Osteocyte (in vitro differentiated cells): ENCODE data around the gene IFNGR1. TPM values are rescaled to one million over a fixed set of nuclear protein-coding genes. Genes with fewer than 3 reads are reported as not detected.

Experiments
- DNase-seq: peaks from one replicate; pipeline ENCODE4 v3.0.0; 2021; ENCODE audit warnings: mixed read lengths; ENCODE audit not compliant: unreplicated experiment; ENCODE audit errors: extremely low spot score
- H3K27ac Mint-ChIP-seq: one replicate; pipeline ENCODE4 v1.8.0; 2021; ENCODE audit warnings: mild to moderate bottlenecking, mixed read lengths; ENCODE audit not compliant: unreplicated experiment
- H3K27me3 Mint-ChIP-seq: one replicate; pipeline ENCODE4 v1.8.0; 2021; ENCODE audit warnings: mixed read lengths; ENCODE audit not compliant: unreplicated experiment
- H3K36me3 Mint-ChIP-seq: one replicate; pipeline ENCODE4 v1.8.0; 2021; ENCODE audit warnings: mixed read lengths; ENCODE audit not compliant: unreplicated experiment
- H3K4me1 Mint-ChIP-seq: one replicate; pipeline ENCODE4 v1.8.0; 2021; ENCODE audit warnings: mixed read lengths; ENCODE audit not compliant: unreplicated experiment
- H3K4me3 Mint-ChIP-seq: one replicate; pipeline ENCODE4 v1.8.0; 2021; ENCODE audit warnings: mild to moderate bottlenecking, moderate library complexity, mixed read lengths; ENCODE audit not compliant: unreplicated experiment
- H3K9me3 Mint-ChIP-seq: one replicate; pipeline ENCODE4 v1.8.0; 2021; ENCODE audit warnings: mixed read lengths; ENCODE audit not compliant: unreplicated experiment
- CTCF ChIP-seq: fragments of 200-600 bp; sonication (generic); IDR thresholded peaks from 2 replicates; pipeline ENCODE4 v1.5.0; 2021; ENCODE audit warnings: antibody characterized with exemption, mild to moderate bottlenecking, moderate library complexity
- total RNA-seq: library from RNA; stranded (reverse); gene quantifications from 2 replicates; pipeline ENCODE4 v1.2.1, GENCODE V29; 2021

The IFNGR1 gene
- total RNA-seq, 1 donor from 2014 or later = 33.4 TPM

- Mint-ChIP-seq H3K9me3 (no peaks in the 10 kb centered on the region), H3K36me3 (no peaks in the 10 kb centered on the region), H3K27ac (no peak within 1 kb of the TSS)
Observed at GRCh38 chr6:137173501-137173900, 45.7 kb downstream of the IFNGR1 start, which contains the start of gene IL22RA2. Gene IL22RA2, minus strand, starts transcription at chr6:137173644. Its CDS starts 11,895 bp downstream, at chr6:137161749.

GRCh38 chr6:137172734-137173431, 46.3 kb downstream of the IFNGR1 start:
- TF ChIP-seq CTCF = no peak
- H3K9me3 Mint-ChIP-seq = no peaks in the 10 kb centered on the region
- no peaks in the 10 kb centered on the region for H3K36me3 Mint-ChIP-seq
- no peak overlapping the region for H3K4me3 Mint-ChIP-seq
- H3K27ac Mint-ChIP-seq = no peak overlapping the region
- H3K4me1 Mint-ChIP-seq = no peaks in the 10 kb centered on the region
- DNase-seq = no peak
- H3K27me3 Mint-ChIP-seq = peaks cover 19% of the 10 kb centered on the region

More at GRCh38 chr6:137173501-137173900, 45.7 kb downstream of the IFNGR1 start, which contains the start of gene IL22RA2:
- peaks cover 19% of the 10 kb centered on the region for H3K27me3 Mint-ChIP-seq
- no peak for DNase-seq
- H3K4me1 Mint-ChIP-seq = no peaks in the 10 kb centered on the region
- H3K4me3 Mint-ChIP-seq = no peak within 1 kb of the TSS
- TF ChIP-seq CTCF = no peak

GRCh38 chr6:137171824-137172733, 47.1 kb downstream of the IFNGR1 start:
- no peak for TF ChIP-seq CTCF
- Mint-ChIP-seq H3K36me3 (no peaks in the 10 kb centered on the region), H3K9me3 (no peaks in the 10 kb centered on the region), H3K27ac (no peak overlapping the region), H3K4me1 (no peaks in the 10 kb centered on the region), H3K27me3 (peaks cover 17% of the 10 kb centered on the region), H3K4me3 (no peak overlapping the region)
- DNase-seq = no peak

GRCh38 chr6:137171053-137171374, 48.2 kb downstream of the IFNGR1 start:
- Mint-ChIP-seq H3K36me3 (no peaks in the 10 kb centered on the region), H3K4me1 (no peaks in the 10 kb centered on the region), H3K9me3 (no peaks in the 10 kb centered on the region), H3K4me3 (no peak overlapping the region), H3K27ac (no peak overlapping the region), H3K27me3 (peaks cover 17% of the 10 kb centered on the region)
- no peak for TF ChIP-seq CTCF
- no peak for DNase-seq
